SK-MEL-5 (cell line): ENCODE data around the gene ZKSCAN3. TPM values are rescaled to one million over a fixed set of nuclear protein-coding genes. Genes with fewer than 3 reads are reported as not detected.
A peak's percentile ranks its signal among the peaks of the same experiment; 100 is the strongest.
"Not testable (repeated sequence)": the region's sequence is repeated elsewhere in the genome, so short reads cannot be mapped to it uniquely, and the experiment has no call there.

Experiments used
- DNase-seq: peaks from one replicate; pipeline ENCODE4 v3.0.0-alpha.2; 2016; ENCODE audit warnings: low read depth, low spot score
- in situ Hi-C: cut with HindIII; loops from 2 replicates; pipeline ENCODE4 v1.10.0; 2016; ENCODE audit warnings: low sequenced_read_pairs, high pct_unique_total_duplicates, low pct_unique_long_range_greater_than_20kb
- small RNA-seq, 2 experiments: library from RNA; depleted of rRNA; stranded (forward); fragments of <200 nt; gene quantifications; one replicate each; pipeline ENCODE3, GENCODE V24; 2014
- total RNA-seq: library from RNA; depleted of rRNA; stranded (reverse); fragments of >200 nt; shearing (Covaris generic); gene quantifications from 2 replicates; pipeline ENCODE4 v1.2.3, GENCODE V29; 2014; rRNA removed

The ZKSCAN3 gene
- total RNA-seq, 1 experiment from 2014 or later, result 4.0 TPM

DNA sequence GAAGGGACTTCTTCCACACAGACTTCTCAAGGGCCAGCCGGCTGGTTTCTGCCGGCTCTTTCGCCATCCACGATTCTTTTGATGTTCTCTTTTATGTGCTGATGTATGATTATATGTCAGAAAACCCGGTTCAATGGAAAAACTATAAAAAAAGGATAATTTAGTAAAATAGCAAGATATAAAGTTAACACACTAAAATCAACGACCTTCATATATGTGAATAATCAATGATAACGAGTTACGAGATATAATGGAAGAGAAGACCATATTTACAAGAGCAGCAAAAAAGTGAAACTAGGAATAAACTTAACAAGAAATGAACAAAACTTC is 50.3 kb downstream of the ZKSCAN3 start:
- DNase-seq, result no peak
- in situ Hi-C loops, result no loop called here

- in situ Hi-C loops, result no loop called here
- no peak for DNase-seq
Observed at GRCh38 chr6:28401172-28401571, 51.4 kb downstream of the ZKSCAN3 start.

DNA sequence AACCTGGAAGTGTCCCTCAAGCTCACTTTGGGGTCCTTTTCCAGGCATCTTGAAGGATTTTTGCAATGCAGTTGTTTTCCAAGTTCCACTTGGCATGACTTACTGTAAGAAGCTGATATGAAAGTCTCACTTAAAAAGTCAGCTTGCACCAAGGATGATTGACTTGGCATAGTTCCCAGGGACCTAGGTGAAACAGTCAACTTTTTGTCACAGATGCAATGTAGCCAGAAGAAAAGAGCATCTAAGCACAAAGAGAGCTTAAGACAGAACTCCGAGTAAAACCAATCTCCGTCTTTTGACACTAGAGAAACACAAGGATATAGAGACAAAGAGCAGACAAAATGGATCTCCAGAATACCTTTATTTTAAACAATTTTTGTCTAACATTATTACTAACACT is 52.5 kb downstream of the ZKSCAN3 start:
- peak; percentile 4 for DNase-seq
- in situ Hi-C loops, result no loop called here

DNA sequence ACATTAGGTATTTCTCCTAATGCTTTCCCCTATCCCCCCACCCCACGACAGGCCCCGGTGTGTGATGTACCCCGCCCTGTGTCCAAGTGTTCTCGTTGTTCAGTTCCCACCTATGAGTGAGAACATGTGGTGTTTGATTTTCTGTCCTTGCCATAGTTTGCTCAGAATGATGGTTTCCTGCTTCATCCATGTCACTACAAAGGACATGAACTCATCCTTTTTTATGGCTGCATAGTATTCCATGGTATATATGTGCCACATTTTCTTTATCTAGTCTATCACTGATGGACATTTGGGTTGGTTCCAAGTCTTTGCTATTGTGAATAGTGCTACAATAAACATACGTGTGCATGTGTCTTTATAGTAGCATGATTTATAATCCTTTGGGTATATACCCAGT is 54.2 kb downstream of the ZKSCAN3 start:
- in situ Hi-C loops, DNase-seq: not testable (repeated sequence)

- no peak for DNase-seq
- in situ Hi-C loops, result no loop called here
Observed at GRCh38 chr6:28407401-28407800, 57.7 kb downstream of the ZKSCAN3 start.

DNA sequence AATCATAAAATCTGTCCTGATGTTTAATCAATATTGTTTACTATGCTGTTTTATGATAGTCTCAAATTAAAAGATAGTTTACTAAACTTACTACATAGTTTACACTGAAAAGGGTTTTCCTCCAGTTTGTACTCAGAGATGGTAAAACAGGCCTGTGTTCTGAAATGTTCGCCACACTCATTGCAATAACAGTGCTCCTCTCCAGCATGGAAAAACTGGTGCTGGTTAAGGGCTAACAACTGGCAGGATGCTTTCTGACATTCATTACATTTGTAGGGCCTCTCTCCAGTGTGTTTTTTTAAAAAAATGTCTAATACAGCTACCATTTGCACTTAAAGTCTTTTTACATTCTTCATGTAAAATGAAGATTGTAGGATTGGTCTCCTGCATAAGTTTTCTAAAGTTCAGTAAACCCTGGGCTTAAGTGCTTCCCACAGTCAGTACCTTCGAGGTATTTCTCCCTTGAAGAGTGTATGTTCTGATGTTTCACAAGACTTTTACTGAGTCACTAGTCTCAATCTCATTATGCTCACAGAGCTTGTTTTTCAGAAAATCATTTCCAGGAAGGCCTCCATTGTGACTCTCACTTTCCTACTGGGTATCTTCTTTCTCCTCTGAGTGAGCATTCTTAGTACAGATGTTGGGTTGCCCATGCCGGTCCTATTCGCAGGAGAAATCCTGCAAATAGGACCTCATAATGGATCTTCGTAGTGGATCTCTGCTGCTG is 58.5 kb downstream of the ZKSCAN3 start:
- in situ Hi-C loops, result no loop called here
- DNase-seq, result no peak

DNA sequence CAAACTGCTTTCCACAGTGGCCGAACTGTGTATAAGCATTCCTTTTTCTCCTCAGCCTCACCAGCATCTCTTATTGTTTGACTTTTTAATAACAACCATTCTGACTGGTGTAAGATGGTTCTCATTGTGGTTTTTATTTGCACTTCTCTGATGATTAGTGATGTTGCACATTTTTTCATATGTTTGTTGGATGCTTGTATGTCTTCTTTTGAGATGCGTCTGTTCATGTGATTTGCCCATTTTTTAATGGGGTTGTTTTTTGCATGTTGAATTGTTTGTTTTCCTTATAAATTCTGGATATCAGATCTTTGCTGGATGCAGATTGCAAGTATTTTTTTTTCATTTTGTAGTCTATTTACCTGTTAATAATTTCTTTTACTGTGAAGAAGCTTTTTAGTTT is 61.0 kb downstream of the ZKSCAN3 start:
- no peak for DNase-seq
- in situ Hi-C loops, result no loop called here

GRCh38 chr6:28413681-28414080 is 63.9 kb downstream of the ZKSCAN3 start:
- in situ Hi-C loops, result no loop called here
- DNase-seq, result no peak

Small RNAs within 50 kb of the gene (small RNA-seq; reads per million reads assigned to genes)
- gene AL021997.1, result 0 reads per million in 2 experiments
- gene AL021997.2, result 0 reads per million in 2 experiments
- gene RNU2-45P, result 0 reads per million in 2 experiments

Other genes starting within 250 kb of the ZKSCAN3 start
- 1.7 and 2.1 TPM in 2 replicates for gene ZSCAN16, start 225.3 kb upstream of the ZKSCAN3 start, total RNA-seq
- gene ZKSCAN8, start 208.1 kb upstream of the ZKSCAN3 start, total RNA-seq, result 12.7 and 12.9 TPM in 2 replicates
- gene ZSCAN9, start 124.7 kb upstream of the ZKSCAN3 start, total RNA-seq, result 9.0 and 9.9 TPM in 2 replicates
- 3.5 and 4.6 TPM in 2 replicates for gene ZKSCAN4, start 97.7 kb upstream of the ZKSCAN3 start, total RNA-seq
- gene NKAPL, start 90.7 kb upstream of the ZKSCAN3 start, total RNA-seq, result not detected in 2 replicates
- gene ZSCAN26, start 82.8 kb upstream of the ZKSCAN3 start, total RNA-seq, result 9.3 and 11.3 TPM in 2 replicates
- gene PGBD1, start 68.4 kb upstream of the ZKSCAN3 start, total RNA-seq, result 3.2 and 4.1 TPM in 2 replicates
- gene ZSCAN31, start 13.8 kb upstream of the ZKSCAN3 start, total RNA-seq, result 2.3 and 4.3 TPM in 2 replicates
- gene ZSCAN12, start 49.8 kb downstream of the ZKSCAN3 start, total RNA-seq, result 1.6 and 1.8 TPM in 2 replicates
- 1.9 and 4.6 TPM in 2 replicates for gene ZSCAN23, start 93.5 kb downstream of the ZKSCAN3 start, total RNA-seq
- not detected in 2 replicates for gene GPX6, start 165.8 kb downstream of the ZKSCAN3 start, total RNA-seq
- gene GPX5, start 175.9 kb downstream of the ZKSCAN3 start, total RNA-seq, result not detected in 2 replicates